ENCODE measurements around the gene SSC5D.
"Not testable (repeated sequence)": the region's sequence is repeated elsewhere in the genome, so short reads cannot be mapped to it uniquely, and the experiment has no call there.

The SSC5D gene

DNA sequence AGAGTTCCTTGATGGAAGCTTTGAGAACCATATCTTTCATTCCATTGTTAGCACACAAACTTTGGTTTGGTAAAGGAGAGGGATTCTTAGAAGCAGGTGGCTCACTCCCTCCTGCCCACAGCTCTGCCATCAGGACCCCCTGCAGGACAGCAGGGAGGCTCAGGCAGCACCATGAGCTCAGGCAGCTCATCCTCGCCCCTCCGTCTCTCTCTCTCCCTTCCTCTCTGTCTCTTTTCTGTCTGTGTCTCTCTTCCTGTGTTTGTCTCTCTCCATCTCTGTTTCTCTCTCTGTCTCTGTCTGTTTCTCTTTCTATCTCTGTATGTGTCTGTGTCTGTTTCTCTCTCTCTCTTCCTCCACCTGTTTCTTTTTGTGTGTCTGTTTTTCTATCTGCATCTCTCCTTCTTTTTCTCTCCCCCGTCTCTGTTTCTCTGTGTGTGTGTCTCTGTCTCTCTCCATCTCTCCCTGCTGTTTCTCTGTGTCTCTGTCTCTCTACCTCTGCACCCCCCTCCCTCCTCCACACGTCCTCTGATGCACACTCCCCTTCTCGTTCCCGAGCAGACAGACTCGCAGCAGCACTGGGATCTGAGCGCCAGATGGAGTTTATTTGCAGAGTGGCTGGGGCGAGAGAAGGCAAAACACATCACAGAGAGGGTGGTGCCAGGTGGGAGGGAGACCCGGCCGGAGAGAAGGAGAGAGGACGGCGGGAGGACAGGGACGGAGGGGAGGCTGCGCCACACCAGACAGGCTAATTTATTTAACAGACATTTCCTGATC, 40.0 kb downstream of the SSC5D start:
- DNase-seq (ENCODE audit: low read depth), result no peak
- H3K4me3 ChIP-seq (replicated peaks; ENCODE audit: low read depth, low read length), result no peak overlapping the region
- TF ChIP-seq, protein P1, sequence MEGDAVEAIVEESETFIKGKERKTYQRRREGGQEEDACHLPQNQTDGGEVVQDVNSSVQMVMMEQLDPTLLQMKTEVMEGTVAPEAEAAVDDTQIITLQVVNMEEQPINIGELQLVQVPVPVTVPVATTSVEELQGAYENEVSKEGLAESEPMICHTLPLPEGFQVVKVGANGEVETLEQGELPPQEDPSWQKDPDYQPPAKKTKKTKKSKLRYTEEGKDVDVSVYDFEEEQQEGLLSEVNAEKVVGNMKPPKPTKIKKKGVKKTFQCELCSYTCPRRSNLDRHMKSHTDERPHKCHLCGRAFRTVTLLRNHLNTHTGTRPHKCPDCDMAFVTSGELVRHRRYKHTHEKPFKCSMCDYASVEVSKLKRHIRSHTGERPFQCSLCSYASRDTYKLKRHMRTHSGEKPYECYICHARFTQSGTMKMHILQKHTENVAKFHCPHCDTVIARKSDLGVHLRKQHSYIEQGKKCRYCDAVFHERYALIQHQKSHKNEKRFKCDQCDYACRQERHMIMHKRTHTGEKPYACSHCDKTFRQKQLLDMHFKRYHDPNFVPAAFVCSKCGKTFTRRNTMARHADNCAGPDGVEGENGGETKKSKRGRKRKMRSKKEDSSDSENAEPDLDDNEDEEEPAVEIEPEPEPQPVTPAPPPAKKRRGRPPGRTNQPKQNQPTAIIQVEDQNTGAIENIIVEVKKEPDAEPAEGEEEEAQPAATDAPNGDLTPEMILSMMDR (IDR thresholded peaks at IDR 0.05; ENCODE audit: low read length, missing control alignments), result no peak

DNA sequence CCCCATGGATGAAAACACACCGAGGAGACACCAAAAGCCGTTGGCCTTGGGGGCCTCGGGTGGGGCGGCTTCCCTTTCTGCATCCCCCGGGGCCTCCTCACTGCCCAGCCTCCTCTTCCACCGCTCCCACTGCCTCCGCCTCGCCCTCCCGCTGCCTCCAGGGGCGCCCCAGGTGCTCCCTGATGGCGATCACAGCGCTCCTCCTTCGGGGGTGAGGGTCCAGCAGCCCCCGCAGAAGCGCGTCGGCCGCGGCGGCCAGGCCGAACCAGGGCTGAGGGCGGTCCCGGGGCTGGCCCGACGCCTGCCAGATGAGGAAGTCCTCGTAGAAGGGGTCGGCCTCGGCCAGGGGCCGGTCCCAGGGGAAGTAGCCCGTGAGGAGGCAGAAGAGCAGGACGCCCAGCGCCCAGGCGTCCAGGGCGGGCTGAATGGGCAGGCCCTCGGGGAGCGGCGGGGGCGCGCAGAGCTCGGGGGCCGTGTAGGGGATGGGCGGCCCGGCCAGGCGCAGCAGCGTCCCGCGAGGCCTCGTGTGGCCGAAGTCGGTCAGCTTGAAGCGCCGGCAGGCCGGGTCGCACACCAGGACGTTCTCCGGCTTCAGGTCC, 41.5 kb downstream of the SSC5D start:
- H3K4me3 ChIP-seq (replicated peaks; ENCODE audit: low read depth, low read length), result no peak overlapping the region
- no peak for DNase-seq (ENCODE audit: low read depth)
- TF ChIP-seq, protein P1 (IDR thresholded peaks at IDR 0.05; ENCODE audit: low read length, missing control alignments), result no peak

DNA sequence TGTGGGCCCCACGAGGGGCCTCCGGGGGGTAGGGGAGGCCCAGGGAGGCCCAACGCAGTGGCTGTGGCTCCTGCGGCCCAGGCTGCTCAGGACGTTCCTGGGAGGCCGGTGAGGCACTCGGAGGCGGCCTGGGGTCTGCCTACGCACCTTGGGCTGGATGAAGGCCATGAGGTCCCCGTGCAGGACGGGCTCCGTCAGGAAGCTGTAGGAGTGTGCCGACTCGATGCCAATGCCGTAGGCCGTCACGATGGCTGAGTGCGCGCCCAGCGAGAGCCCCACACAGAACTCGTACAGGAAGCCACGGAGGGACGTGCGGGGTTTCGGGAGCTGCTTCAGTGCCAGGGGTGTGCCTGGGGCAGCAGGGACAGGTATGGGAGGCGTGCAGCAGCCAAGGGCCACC, 42.8 kb downstream of the SSC5D start:
- DNase-seq (ENCODE audit: low read depth), result no peak
- TF ChIP-seq, protein P1 (IDR thresholded peaks at IDR 0.05; ENCODE audit: low read length, missing control alignments), result no peak
- no peak overlapping the region for H3K4me3 ChIP-seq (replicated peaks; ENCODE audit: low read depth, low read length)

DNA sequence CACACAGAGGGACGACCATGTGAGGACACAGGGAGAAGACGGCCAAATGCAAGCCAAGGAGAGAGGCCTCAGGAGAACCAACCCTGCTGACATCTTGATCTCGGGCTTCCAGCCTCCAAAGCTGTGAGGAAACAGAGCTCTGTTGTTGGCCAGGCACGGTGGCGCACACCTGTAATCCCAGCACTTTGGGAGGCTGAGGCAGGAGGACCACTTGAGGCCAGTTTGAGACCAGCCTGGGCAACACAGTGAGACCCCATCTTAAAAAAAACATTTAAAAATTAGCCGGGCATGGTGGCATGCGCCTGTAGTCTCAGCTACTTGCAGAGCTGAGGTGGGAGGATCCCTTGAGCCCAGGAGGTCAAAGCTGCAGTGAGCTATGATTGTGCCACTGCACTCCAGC, 46.0 kb downstream of the SSC5D start:
- not testable (repeated sequence) for DNase-seq (ENCODE audit: low read depth); H3K4me3 ChIP-seq (replicated peaks; ENCODE audit: low read depth, low read length)

DNA sequence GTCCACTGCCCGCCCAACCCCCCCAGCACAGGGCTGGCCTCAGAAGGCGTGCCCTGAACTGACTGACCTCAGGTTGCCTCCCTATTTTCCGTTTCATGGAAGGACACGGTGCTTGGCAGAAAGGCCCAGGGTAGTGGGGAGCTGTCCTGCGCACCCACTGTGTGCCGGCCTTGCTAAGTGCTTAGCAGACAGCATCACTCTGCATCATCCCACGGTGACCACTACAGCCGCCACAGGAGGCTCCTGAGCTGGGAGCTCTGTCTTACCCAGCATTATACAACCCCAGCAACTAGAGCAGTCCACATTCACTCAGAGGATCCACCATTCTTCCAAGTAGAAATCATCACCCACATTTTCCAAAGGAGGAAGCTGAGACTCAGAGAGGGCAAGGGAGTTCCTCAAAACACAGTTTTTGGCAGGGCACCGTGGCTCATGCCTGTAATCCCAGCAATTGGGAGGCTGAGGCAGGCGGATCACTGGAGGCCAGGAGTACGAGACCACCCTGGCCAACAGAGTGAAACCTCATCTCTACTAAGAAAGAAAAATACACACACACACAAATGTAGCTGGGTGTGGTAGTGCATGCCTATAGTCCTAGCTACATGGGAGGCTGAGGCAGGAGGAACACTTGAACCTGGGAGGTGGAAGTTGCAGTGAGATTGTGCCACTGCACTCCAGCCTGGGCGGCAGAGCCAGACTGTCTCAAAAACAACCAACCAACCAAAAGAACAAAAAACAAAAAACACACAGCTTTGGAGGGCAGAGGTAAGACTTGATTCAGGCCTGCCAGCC, 47.1 kb downstream of the SSC5D start:
- no peak for DNase-seq (ENCODE audit: low read depth)
- H3K4me3 ChIP-seq (replicated peaks; ENCODE audit: low read depth, low read length), result no peak overlapping the region
- TF ChIP-seq, protein P1 (IDR thresholded peaks at IDR 0.05; ENCODE audit: low read length, missing control alignments), result no peak

DNA sequence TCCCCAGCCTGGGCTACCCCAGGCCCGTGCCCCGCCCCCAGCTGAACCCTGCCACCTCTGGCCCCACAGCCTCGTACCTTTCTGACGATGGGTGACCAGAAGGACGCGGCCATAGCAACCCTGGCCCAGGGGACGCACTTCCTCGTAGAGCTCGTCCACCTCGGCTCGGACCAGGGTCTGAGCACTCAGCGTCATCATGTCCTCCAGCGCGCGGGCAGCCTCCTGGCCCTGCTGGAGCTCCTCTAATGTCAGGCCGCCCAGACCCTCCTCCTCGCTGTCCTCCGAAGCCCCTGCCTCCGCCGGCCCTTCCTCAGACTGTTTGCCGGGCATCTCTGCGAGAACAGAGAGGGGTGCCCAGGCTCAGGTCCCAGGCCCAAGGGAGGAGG, 47.7 kb downstream of the SSC5D start:
- TF ChIP-seq, protein P1 (IDR thresholded peaks at IDR 0.05; ENCODE audit: low read length, missing control alignments), result no peak
- DNase-seq (ENCODE audit: low read depth), result no peak
- no peak overlapping the region for H3K4me3 ChIP-seq (replicated peaks; ENCODE audit: low read depth, low read length)

DNA sequence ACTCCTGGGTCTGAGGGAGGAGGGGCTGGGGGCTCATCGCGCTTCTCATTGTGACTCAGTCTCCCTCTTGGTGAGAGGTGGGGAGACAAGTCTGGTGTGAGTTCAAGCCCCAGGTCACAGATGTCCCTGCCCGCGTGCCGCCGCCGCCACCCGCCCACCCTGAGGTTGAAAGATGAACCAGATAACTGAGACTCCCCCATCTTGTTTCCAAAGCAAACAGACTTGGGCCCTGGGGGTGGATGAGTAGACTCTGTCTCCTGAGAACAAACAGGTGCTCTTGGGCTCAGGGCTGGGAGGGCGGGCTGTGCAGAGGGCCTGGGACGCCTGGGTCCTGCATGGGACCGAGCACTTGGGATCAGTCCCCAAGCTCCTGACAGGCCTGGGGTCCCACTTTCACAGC, 48.1 kb downstream of the SSC5D start:
- no peak overlapping the region for H3K4me3 ChIP-seq (replicated peaks; ENCODE audit: low read depth, low read length)
- DNase-seq (ENCODE audit: low read depth), result no peak
- TF ChIP-seq, protein P1 (IDR thresholded peaks at IDR 0.05; ENCODE audit: low read length, missing control alignments), result no peak
